RWPE2 (cell line): ENCODE data around the gene ERBB4.

Experiments used
- ATAC-seq: fragments of 200-7000 bp; cut with Tn5 transposase; 3 replicates; pipeline ENCODE4 v1.9.1; 2021; ENCODE audit warnings: low read depth
- DNase-seq: peaks from one replicate; pipeline ENCODE4 v3.0.0-alpha.2; 2020; ENCODE audit warnings: low spot score
- H3K27ac ChIP-seq: fragments of 450-650 bp; 2 replicates; pipeline ENCODE4 v1.5.1; 2017; ENCODE audit warnings: mild to moderate bottlenecking; ENCODE audit not compliant: poor library complexity, severe bottlenecking
- H3K27me3 ChIP-seq: fragments of 250-450 bp; sonication (Bioruptor Pico); 2 replicates; pipeline ENCODE4 v1.5.1; 2021; ENCODE audit warnings: mild to moderate bottlenecking, moderate library complexity; ENCODE audit not compliant: insufficient read depth, poor library complexity, severe bottlenecking
- H3K36me3 ChIP-seq: fragments of 250-450 bp; sonication (Bioruptor Pico); 2 replicates; pipeline ENCODE4 v1.5.1; 2020; ENCODE audit warnings: low read depth, mild to moderate bottlenecking, moderate library complexity
- H3K4me1 ChIP-seq: fragments of 250-450 bp; sonication (Bioruptor Pico); 2 replicates; pipeline ENCODE4 v1.5.1; 2021; ENCODE audit warnings: mild to moderate bottlenecking, moderate library complexity; ENCODE audit not compliant: insufficient read depth, poor library complexity, severe bottlenecking
- H3K4me3 ChIP-seq: fragments of 250-450 bp; sonication (Bioruptor Pico); 2 replicates; pipeline ENCODE4 v1.5.1; 2021; ENCODE audit warnings: mild to moderate bottlenecking, moderate library complexity; ENCODE audit not compliant: severe bottlenecking
- H3K9me3 ChIP-seq: fragments of 250-450 bp; sonication (Bioruptor Pico); 2 replicates; pipeline ENCODE4 v1.5.1; 2021; ENCODE audit warnings: mild to moderate bottlenecking, moderate library complexity; ENCODE audit not compliant: severe bottlenecking
- CTCF ChIP-seq: fragments of 450-650 bp; IDR thresholded peaks from one replicate; pipeline ENCODE4 v1.5.1; 2017; ENCODE audit warnings: mild to moderate bottlenecking, moderate library complexity; ENCODE audit not compliant: poor library complexity, severe bottlenecking

Gene ERBB4

GRCh38 chr2:212530373-212530772 lies 8.2 kb downstream of the ERBB4 start:
- no peak overlapping the region for H3K27ac ChIP-seq
- DNase-seq, result no peak
- no peaks in the 10 kb centered on the region for H3K4me1 ChIP-seq
- no peak overlapping the region for H3K4me3 ChIP-seq
- no peak for ATAC-seq
- H3K9me3 ChIP-seq, result no peaks in the 10 kb centered on the region
- TF ChIP-seq CTCF, result no peak
- peaks cover 18% of the 10 kb centered on the region for H3K27me3 ChIP-seq
- no peaks in the 10 kb centered on the region for H3K36me3 ChIP-seq

- H3K27me3 ChIP-seq, result no peaks in the 10 kb centered on the region
- ATAC-seq (no peak), DNase-seq (no peak)
- no peak overlapping the region for H3K4me3 ChIP-seq
- peak; percentile 25 for TF ChIP-seq CTCF
- no peaks in the 10 kb centered on the region for H3K4me1 ChIP-seq
- no peaks in the 10 kb centered on the region for H3K36me3 ChIP-seq
- H3K9me3 ChIP-seq, result no peaks in the 10 kb centered on the region
- no peak overlapping the region for H3K27ac ChIP-seq
These were observed 10.3 kb downstream of the ERBB4 start for GRCh38 chr2:212528106-212528856.

GRCh38 chr2:212526059-212526458 lies 12.5 kb downstream of the ERBB4 start:
- DNase-seq, result no peak
- H3K4me3 ChIP-seq, result no peak overlapping the region
- no peaks in the 10 kb centered on the region for H3K9me3 ChIP-seq
- ATAC-seq, result no peak
- no peaks in the 10 kb centered on the region for H3K4me1 ChIP-seq
- H3K36me3 ChIP-seq, result no peaks in the 10 kb centered on the region
- no peak overlapping the region for H3K27ac ChIP-seq
- H3K27me3 ChIP-seq, result no peaks in the 10 kb centered on the region
- TF ChIP-seq CTCF, result no peak

- TF ChIP-seq CTCF, result no peak
- Histone ChIP-seq H3K9me3 (no peaks in the 10 kb centered on the region), H3K4me3 (no peak overlapping the region), H3K27ac (no peak overlapping the region), H3K27me3 (peaks cover 11% of the 10 kb centered on the region), H3K4me1 (no peaks in the 10 kb centered on the region), H3K36me3 (no peaks in the 10 kb centered on the region)
- DNase-seq (no peak), ATAC-seq (no peak)
These were observed 14.8 kb downstream of the ERBB4 start for GRCh38 chr2:212523756-212524155.

- H3K27me3 ChIP-seq, result peaks cover 11% of the 10 kb centered on the region
- no peaks in the 10 kb centered on the region for H3K36me3 ChIP-seq
- ATAC-seq, result peak; percentile 61; the same call in 1 of the 3 replicates
- no peaks in the 10 kb centered on the region for H3K4me1 ChIP-seq
- no peak overlapping the region for H3K4me3 ChIP-seq
- TF ChIP-seq CTCF, result peak; percentile 56
- H3K27ac ChIP-seq, result no peak overlapping the region
- DNase-seq, result no peak
- no peaks in the 10 kb centered on the region for H3K9me3 ChIP-seq
These were observed 18.3 kb downstream of the ERBB4 start for GRCh38 chr2:212520340-212520739.
